Measurements from ENCODE around the gene KIR3DL2.
"Not testable (repeated sequence)": the region's sequence is repeated elsewhere in the genome, so short reads cannot be mapped to it uniquely, and the experiment has no call there.

The KIR3DL2 gene

GRCh38 chr19:54850061-54850640 lies at the start of gene KIR3DL2:
TSS of gene KIR3DL2 (plus strand) at chr19:54850443. CDS start at chr19:54850476, 33 bp downstream.
- H3K9me3 Mint-ChIP-seq: peaks cover 12% of the 10 kb centered on the region
- H3K27me3 Mint-ChIP-seq: peaks cover 15% of the 10 kb centered on the region
- DNase-seq; H3K4me1 Mint-ChIP-seq (ENCODE audit: low read depth); H3K27ac Mint-ChIP-seq; H3K36me3 Mint-ChIP-seq (ENCODE audit: low read depth): not testable (repeated sequence)
- peak within 1 kb of the TSS; percentile 44 for H3K4me3 Mint-ChIP-seq

- peaks cover 30% of the 10 kb centered on the region for H3K27me3 Mint-ChIP-seq
- no peak within 1 kb of the TSS for H3K27ac Mint-ChIP-seq
- H3K9me3 Mint-ChIP-seq: peaks cover 4% of the 10 kb centered on the region
- H3K36me3 Mint-ChIP-seq (ENCODE audit: low read depth): no peaks in the 10 kb centered on the region
- no peak within 1 kb of the TSS for H3K4me3 Mint-ChIP-seq
- DNase-seq: no peak
- no peaks in the 10 kb centered on the region for H3K4me1 Mint-ChIP-seq (ENCODE audit: low read depth)
These were observed 46.8 kb upstream of the KIR3DL2 start, which contains the start of gene KIR2DL4 for GRCh38 chr19:54803410-54803809. TSS of gene KIR2DL4 (plus strand) at chr19:54803610. CDS start at chr19:54803652, 42 bp downstream.

- H3K4me1 Mint-ChIP-seq (ENCODE audit: low read depth): no peaks in the 10 kb centered on the region
- peaks cover 4% of the 10 kb centered on the region for H3K9me3 Mint-ChIP-seq
- H3K36me3 Mint-ChIP-seq (ENCODE audit: low read depth): no peaks in the 10 kb centered on the region
- no peak for DNase-seq
- H3K27me3 Mint-ChIP-seq: peaks cover 25% of the 10 kb centered on the region
- no peak overlapping the region for H3K4me3 Mint-ChIP-seq
- H3K27ac Mint-ChIP-seq: no peak overlapping the region
These were observed 46.1 kb upstream of the KIR3DL2 start for GRCh38 chr19:54804101-54804500.

GRCh38 chr19:54804571-54804970 lies 45.7 kb upstream of the KIR3DL2 start:
- Mint-ChIP-seq H3K27ac (no peak overlapping the region), H3K36me3 (ENCODE audit: low read depth) (no peaks in the 10 kb centered on the region), H3K27me3 (peaks cover 22% of the 10 kb centered on the region), H3K4me3 (no peak overlapping the region), H3K9me3 (peaks cover 3% of the 10 kb centered on the region), H3K4me1 (ENCODE audit: low read depth) (no peaks in the 10 kb centered on the region)
- no peak for DNase-seq

- no peak for DNase-seq
- no peak overlapping the region for H3K27ac Mint-ChIP-seq
- H3K27me3 Mint-ChIP-seq: peaks cover 30% of the 10 kb centered on the region
- no peaks in the 10 kb centered on the region for H3K4me1 Mint-ChIP-seq (ENCODE audit: low read depth)
- H3K36me3 Mint-ChIP-seq (ENCODE audit: low read depth): no peaks in the 10 kb centered on the region
- H3K9me3 Mint-ChIP-seq: peaks cover 3% of the 10 kb centered on the region
- H3K4me3 Mint-ChIP-seq: no peak overlapping the region
These were observed 44.4 kb upstream of the KIR3DL2 start for GRCh38 chr19:54805665-54806515.

GRCh38 chr19:54806516-54806838 lies 43.8 kb upstream of the KIR3DL2 start:
- no peak for DNase-seq
- H3K36me3 Mint-ChIP-seq (ENCODE audit: low read depth): no peaks in the 10 kb centered on the region
- peaks cover 30% of the 10 kb centered on the region for H3K27me3 Mint-ChIP-seq
- peaks cover 5% of the 10 kb centered on the region for H3K9me3 Mint-ChIP-seq
- no peak overlapping the region for H3K27ac Mint-ChIP-seq
- H3K4me1 Mint-ChIP-seq (ENCODE audit: low read depth): no peaks in the 10 kb centered on the region
- H3K4me3 Mint-ChIP-seq: no peak overlapping the region

- not testable (repeated sequence) for H3K4me1 Mint-ChIP-seq (ENCODE audit: low read depth); H3K36me3 Mint-ChIP-seq (ENCODE audit: low read depth); H3K27ac Mint-ChIP-seq
These were observed 35.7 kb upstream of the KIR3DL2 start for GRCh38 chr19:54814571-54814970.

GRCh38 chr19:54816251-54816650 lies 34.0 kb upstream of the KIR3DL2 start, which contains the start of gene KIR3DL1:
TSS of gene KIR3DL1 (plus strand) at chr19:54816468.
- H3K27ac Mint-ChIP-seq; H3K4me1 Mint-ChIP-seq (ENCODE audit: low read depth); H3K4me3 Mint-ChIP-seq; DNase-seq; H3K9me3 Mint-ChIP-seq; H3K36me3 Mint-ChIP-seq (ENCODE audit: low read depth): not testable (repeated sequence)
- H3K27me3 Mint-ChIP-seq: peaks cover 22% of the 10 kb centered on the region

More at GRCh38 chr19:54814571-54814970, 35.7 kb upstream of the KIR3DL2 start:
- H3K4me3 Mint-ChIP-seq, DNase-seq: not testable (repeated sequence)
- H3K9me3 Mint-ChIP-seq: peaks cover 11% of the 10 kb centered on the region
- H3K27me3 Mint-ChIP-seq: peaks cover 32% of the 10 kb centered on the region

GRCh38 chr19:54817670-54818536 lies 32.3 kb upstream of the KIR3DL2 start:
- H3K27ac Mint-ChIP-seq: no peak overlapping the region
- no peaks in the 10 kb centered on the region for H3K9me3 Mint-ChIP-seq

GRCh38 chr19:54824416-54824815 lies 25.8 kb upstream of the KIR3DL2 start:
- DNase-seq; H3K36me3 Mint-ChIP-seq (ENCODE audit: low read depth); H3K9me3 Mint-ChIP-seq; H3K27ac Mint-ChIP-seq; H3K4me3 Mint-ChIP-seq; H3K4me1 Mint-ChIP-seq (ENCODE audit: low read depth): not testable (repeated sequence)
- peaks cover 20% of the 10 kb centered on the region for H3K27me3 Mint-ChIP-seq

More at GRCh38 chr19:54817670-54818536, 32.3 kb upstream of the KIR3DL2 start:
- H3K4me3 Mint-ChIP-seq: no peak overlapping the region
- H3K27me3 Mint-ChIP-seq: peaks cover 19% of the 10 kb centered on the region
- no peaks in the 10 kb centered on the region for H3K36me3 Mint-ChIP-seq (ENCODE audit: low read depth)
- no peaks in the 10 kb centered on the region for H3K4me1 Mint-ChIP-seq (ENCODE audit: low read depth)
- no peak for DNase-seq

- H3K27ac Mint-ChIP-seq; H3K4me3 Mint-ChIP-seq; H3K9me3 Mint-ChIP-seq; H3K36me3 Mint-ChIP-seq (ENCODE audit: low read depth); H3K4me1 Mint-ChIP-seq (ENCODE audit: low read depth); DNase-seq: not testable (repeated sequence)
- H3K27me3 Mint-ChIP-seq: peaks cover 20% of the 10 kb centered on the region
These were observed 24.9 kb upstream of the KIR3DL2 start for GRCh38 chr19:54825326-54825725.

- H3K27me3 Mint-ChIP-seq: peaks cover 20% of the 10 kb centered on the region
- H3K27ac Mint-ChIP-seq; H3K9me3 Mint-ChIP-seq; H3K4me3 Mint-ChIP-seq; DNase-seq; H3K36me3 Mint-ChIP-seq (ENCODE audit: low read depth); H3K4me1 Mint-ChIP-seq (ENCODE audit: low read depth): not testable (repeated sequence)
These were observed 22.2 kb upstream of the KIR3DL2 start for GRCh38 chr19:54828064-54828463.

GRCh38 chr19:54832496-54832895 lies 17.7 kb upstream of the KIR3DL2 start, which contains the start of gene KIR2DS4:
TSS of gene KIR2DS4 (plus strand) at chr19:54832676.
- not testable (repeated sequence) for H3K36me3 Mint-ChIP-seq (ENCODE audit: low read depth); H3K27me3 Mint-ChIP-seq; H3K4me3 Mint-ChIP-seq; H3K27ac Mint-ChIP-seq; DNase-seq; H3K9me3 Mint-ChIP-seq; H3K4me1 Mint-ChIP-seq (ENCODE audit: low read depth)

GRCh38 chr19:54835126-54835525 lies 15.1 kb upstream of the KIR3DL2 start:
- H3K36me3 Mint-ChIP-seq (ENCODE audit: low read depth); H3K9me3 Mint-ChIP-seq; H3K27ac Mint-ChIP-seq; DNase-seq; H3K27me3 Mint-ChIP-seq; H3K4me3 Mint-ChIP-seq; H3K4me1 Mint-ChIP-seq (ENCODE audit: low read depth): not testable (repeated sequence)

All from activated T-cell treated with anti-CD3 and anti-CD28 coated beads, Interleukin-2, amount 50 U/mL, for 24 hours (primary cell).